Measurements from ENCODE around the gene CNKSR3.

The CNKSR3 gene

GRCh38 chr6:154502553-154502952, 7.9 kb downstream of the CNKSR3 start:
- no peak for DNase-seq (ENCODE audit: low read depth)

- no peak for DNase-seq (ENCODE audit: low read depth)
Measured at GRCh38 chr6:154501578-154501868, 9.0 kb downstream of the CNKSR3 start.

GRCh38 chr6:154500769-154501577, 9.5 kb downstream of the CNKSR3 start:
- no peak for DNase-seq (ENCODE audit: low read depth)

- no peak for DNase-seq (ENCODE audit: low read depth)
Measured at GRCh38 chr6:154499855-154500589, 10.5 kb downstream of the CNKSR3 start.

GRCh38 chr6:154498340-154498934, 12.0 kb downstream of the CNKSR3 start:
- DNase-seq (ENCODE audit: low read depth) = no peak

GRCh38 chr6:154496793-154497517, 13.5 kb downstream of the CNKSR3 start:
- no peak for DNase-seq (ENCODE audit: low read depth)

- DNase-seq (ENCODE audit: low read depth) = no peak
Measured at GRCh38 chr6:154496186-154496585, 14.3 kb downstream of the CNKSR3 start.

GRCh38 chr6:154494592-154495311, 15.7 kb downstream of the CNKSR3 start:
- DNase-seq (ENCODE audit: low read depth) = no peak

- DNase-seq (ENCODE audit: low read depth) = no peak
Measured at GRCh38 chr6:154491567-154492470, 18.7 kb downstream of the CNKSR3 start.

GRCh38 chr6:154489822-154490221, 20.7 kb downstream of the CNKSR3 start:
- DNase-seq (ENCODE audit: low read depth) = no peak

- no peak for DNase-seq (ENCODE audit: low read depth)
Measured at GRCh38 chr6:154488802-154489437, 21.6 kb downstream of the CNKSR3 start.

- DNase-seq (ENCODE audit: low read depth) = no peak
Measured at GRCh38 chr6:154488248-154488593, 22.3 kb downstream of the CNKSR3 start.

GRCh38 chr6:154487367-154488247, 22.9 kb downstream of the CNKSR3 start:
- DNase-seq (ENCODE audit: low read depth) = no peak

- DNase-seq (ENCODE audit: low read depth) = no peak
Measured at GRCh38 chr6:154485815-154486214, 24.7 kb downstream of the CNKSR3 start.

GRCh38 chr6:154484942-154485341, 25.5 kb downstream of the CNKSR3 start:
- DNase-seq (ENCODE audit: low read depth) = no peak

GRCh38 chr6:154482858-154483257, 27.6 kb downstream of the CNKSR3 start:
- DNase-seq (ENCODE audit: low read depth) = no peak

GRCh38 chr6:154481521-154482013, 28.9 kb downstream of the CNKSR3 start:
- DNase-seq (ENCODE audit: low read depth) = no peak

- DNase-seq (ENCODE audit: low read depth) = no peak
Measured at GRCh38 chr6:154479771-154480639, 30.5 kb downstream of the CNKSR3 start.

Measured in activated T-cell treated with anti-CD3 and anti-CD28 coated beads for 48 hours (primary cell).